Nephron (organoid): ENCODE data around the gene CDK11B.

Experiments
- H3K27ac Mint-ChIP-seq, 3 experiments: 2 replicates each; pipeline ENCODE4 v1.8.0; 2020; ENCODE audit warnings: mixed read lengths in 3 of 3, mild to moderate bottlenecking in 2 of 3, moderate library complexity in 1 of 3
- H3K27me3 Mint-ChIP-seq: 2 replicates; pipeline ENCODE4 v1.8.0; 2021; ENCODE audit warnings: low read depth, mild to moderate bottlenecking, moderate library complexity, mixed read lengths
- H3K36me3 Mint-ChIP-seq: 2 replicates; pipeline ENCODE4 v1.8.0; 2020; ENCODE audit warnings: low read depth, mixed read lengths
- H3K4me1 Mint-ChIP-seq: 2 replicates; pipeline ENCODE4 v1.8.0; 2020; ENCODE audit warnings: mixed read lengths
- H3K4me3 Mint-ChIP-seq, 3 experiments: 2 replicates each; pipeline ENCODE4 v1.8.0; 2020; ENCODE audit warnings: mild to moderate bottlenecking in 3 of 3, mixed read lengths in 3 of 3, moderate library complexity in 2 of 3
- H3K9me3 Mint-ChIP-seq: 2 replicates; pipeline ENCODE4 v1.8.0; 2020; ENCODE audit warnings: mixed read lengths
- TF ChIP-seq, protein P1 (sequence below), 3 experiments: fragments of 200-600 bp; sonication (generic); IDR thresholded peaks; one replicate each; pipeline ENCODE4 v1.5.0; 2021; ENCODE audit warnings: antibody characterized with exemption in 3 of 3; ENCODE audit not compliant: unreplicated experiment in 3 of 3

CDK11B gene

DNA sequence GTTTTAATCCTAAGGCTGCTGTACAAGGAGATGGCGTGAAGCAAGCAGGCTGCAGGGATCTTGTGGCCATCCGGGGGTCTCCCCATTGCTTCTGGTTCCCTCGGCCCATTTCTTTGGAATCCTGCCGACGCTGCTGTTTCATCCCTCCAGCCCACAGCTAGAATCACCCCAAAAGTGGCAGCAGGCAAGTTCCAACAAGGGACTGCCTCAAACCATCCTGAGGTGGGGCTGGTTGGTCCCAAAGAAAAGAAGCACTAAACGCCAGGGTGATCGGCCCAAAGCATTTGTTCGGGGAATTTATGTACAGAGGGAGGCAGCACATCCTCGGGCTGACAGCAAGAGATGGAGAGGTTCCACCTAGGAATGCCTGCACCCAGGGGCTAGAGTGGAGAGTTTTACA, 48.0 kb downstream of the CDK11B start:
- Mint-ChIP-seq H3K4me1 (peaks cover 32% of the 10 kb centered on the region), H3K27ac (peak overlapping the region in 2 of 3 experiments; percentile 80 to 82), H3K27me3 (no peaks in the 10 kb centered on the region), H3K36me3 (no peaks in the 10 kb centered on the region), H3K4me3 (peak overlapping the region; percentile 48 to 71 (median 67)), H3K9me3 (no peaks in the 10 kb centered on the region)
- TF ChIP-seq, protein P1, sequence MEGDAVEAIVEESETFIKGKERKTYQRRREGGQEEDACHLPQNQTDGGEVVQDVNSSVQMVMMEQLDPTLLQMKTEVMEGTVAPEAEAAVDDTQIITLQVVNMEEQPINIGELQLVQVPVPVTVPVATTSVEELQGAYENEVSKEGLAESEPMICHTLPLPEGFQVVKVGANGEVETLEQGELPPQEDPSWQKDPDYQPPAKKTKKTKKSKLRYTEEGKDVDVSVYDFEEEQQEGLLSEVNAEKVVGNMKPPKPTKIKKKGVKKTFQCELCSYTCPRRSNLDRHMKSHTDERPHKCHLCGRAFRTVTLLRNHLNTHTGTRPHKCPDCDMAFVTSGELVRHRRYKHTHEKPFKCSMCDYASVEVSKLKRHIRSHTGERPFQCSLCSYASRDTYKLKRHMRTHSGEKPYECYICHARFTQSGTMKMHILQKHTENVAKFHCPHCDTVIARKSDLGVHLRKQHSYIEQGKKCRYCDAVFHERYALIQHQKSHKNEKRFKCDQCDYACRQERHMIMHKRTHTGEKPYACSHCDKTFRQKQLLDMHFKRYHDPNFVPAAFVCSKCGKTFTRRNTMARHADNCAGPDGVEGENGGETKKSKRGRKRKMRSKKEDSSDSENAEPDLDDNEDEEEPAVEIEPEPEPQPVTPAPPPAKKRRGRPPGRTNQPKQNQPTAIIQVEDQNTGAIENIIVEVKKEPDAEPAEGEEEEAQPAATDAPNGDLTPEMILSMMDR (IDR thresholded peaks at IDR 0.05; ENCODE audit: unreplicated experiment in 3 of 3) = no peak

DNA sequence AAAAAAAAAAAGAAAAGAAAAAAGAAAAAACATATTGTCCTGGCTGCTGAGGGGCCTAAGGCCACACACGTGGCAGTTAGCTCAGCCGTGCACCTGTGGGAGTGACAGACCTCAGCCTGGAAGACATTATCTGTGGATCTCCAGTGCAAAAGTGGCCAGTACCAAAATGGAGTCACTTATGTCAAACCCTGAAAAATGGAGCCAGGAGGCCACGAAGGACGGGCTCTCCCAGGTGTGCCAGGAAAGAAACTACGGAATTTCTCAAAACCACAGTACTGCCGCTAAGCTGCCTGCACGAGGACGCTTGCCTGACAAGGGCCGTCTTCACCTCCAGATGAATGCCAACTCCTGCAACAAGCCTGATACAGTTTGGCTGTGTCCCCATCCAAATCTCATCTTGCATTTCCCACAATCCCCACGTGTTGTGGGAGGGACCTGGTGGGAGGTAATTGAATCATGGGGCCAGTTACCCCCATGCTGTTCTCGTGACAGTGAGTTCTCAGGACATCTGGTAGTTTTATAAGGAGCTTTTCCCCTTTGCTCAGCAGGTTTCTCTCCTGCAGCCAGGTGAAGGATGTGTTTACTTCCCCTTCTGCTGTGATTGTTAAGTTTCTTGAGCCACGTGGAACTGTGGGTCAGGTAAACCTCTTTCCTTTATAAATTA, 48.9 kb downstream of the CDK11B start:
- Mint-ChIP-seq H3K27me3 (no peaks in the 10 kb centered on the region), H3K36me3 (no peaks in the 10 kb centered on the region), H3K4me3 (no peak overlapping the region), H3K9me3 (no peaks in the 10 kb centered on the region), H3K27ac (no peak overlapping the region), H3K4me1 (peaks cover 32% of the 10 kb centered on the region)
- TF ChIP-seq, protein P1 (IDR thresholded peaks at IDR 0.05; ENCODE audit: unreplicated experiment in 3 of 3) = no peak

DNA sequence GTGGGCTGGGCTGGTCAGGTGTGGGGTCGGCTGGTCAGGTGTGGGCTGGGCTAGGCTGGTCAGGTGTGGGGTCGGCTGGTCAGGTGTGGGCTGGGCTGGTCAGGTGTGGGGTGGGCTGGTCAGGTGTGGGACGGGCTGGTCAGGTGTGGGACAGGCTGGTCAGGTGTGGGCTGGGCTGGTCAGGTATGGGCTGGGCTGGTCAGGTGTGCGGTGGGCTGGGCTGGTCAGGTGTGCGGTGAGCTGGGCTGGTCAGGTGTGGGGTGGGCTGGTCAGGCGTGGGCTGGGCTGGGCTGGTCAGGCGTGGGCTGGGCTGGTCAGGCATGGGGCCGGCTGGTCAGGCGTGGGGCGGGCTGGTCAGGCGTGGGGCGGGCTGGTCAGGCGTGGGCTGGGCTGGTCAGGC, 52.6 kb downstream of the CDK11B start:
- H3K4me3 Mint-ChIP-seq = no peak overlapping the region
- H3K9me3 Mint-ChIP-seq = no peaks in the 10 kb centered on the region
- TF ChIP-seq, protein P1 (IDR thresholded peaks at IDR 0.05; ENCODE audit: unreplicated experiment in 3 of 3) = no peak
- no peaks in the 10 kb centered on the region for H3K36me3 Mint-ChIP-seq
- peaks cover 11% of the 10 kb centered on the region for H3K4me1 Mint-ChIP-seq
- H3K27me3 Mint-ChIP-seq = peaks cover 24% of the 10 kb centered on the region
- no peak overlapping the region for H3K27ac Mint-ChIP-seq

DNA sequence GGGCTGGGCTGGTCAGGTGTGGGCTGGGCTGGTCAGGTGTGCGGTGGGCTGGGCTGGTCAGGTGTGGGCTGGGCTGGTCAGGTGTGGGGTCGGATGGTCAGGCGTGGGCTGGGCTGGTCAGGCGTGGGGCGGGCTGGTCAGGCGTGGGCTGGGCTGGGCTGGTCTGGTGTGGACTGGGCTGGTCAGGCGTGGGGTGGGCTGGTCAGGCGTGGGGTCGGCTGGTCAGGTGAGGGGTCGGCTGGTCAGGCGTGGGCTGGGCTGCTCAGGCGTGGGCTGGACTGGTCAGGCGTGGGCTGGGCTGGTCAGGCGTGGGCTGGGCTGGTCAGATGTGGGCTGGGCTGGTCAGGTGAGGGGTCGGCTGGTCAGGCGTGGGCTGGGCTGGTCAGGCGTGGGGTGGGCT, 53.1 kb downstream of the CDK11B start:
- Mint-ChIP-seq H3K4me1 (peaks cover 5% of the 10 kb centered on the region), H3K27ac (no peak overlapping the region), H3K36me3 (no peaks in the 10 kb centered on the region), H3K9me3 (no peaks in the 10 kb centered on the region), H3K27me3 (peaks cover 28% of the 10 kb centered on the region), H3K4me3 (no peak overlapping the region)
- TF ChIP-seq, protein P1 (IDR thresholded peaks at IDR 0.05; ENCODE audit: unreplicated experiment in 3 of 3) = no peak

DNA sequence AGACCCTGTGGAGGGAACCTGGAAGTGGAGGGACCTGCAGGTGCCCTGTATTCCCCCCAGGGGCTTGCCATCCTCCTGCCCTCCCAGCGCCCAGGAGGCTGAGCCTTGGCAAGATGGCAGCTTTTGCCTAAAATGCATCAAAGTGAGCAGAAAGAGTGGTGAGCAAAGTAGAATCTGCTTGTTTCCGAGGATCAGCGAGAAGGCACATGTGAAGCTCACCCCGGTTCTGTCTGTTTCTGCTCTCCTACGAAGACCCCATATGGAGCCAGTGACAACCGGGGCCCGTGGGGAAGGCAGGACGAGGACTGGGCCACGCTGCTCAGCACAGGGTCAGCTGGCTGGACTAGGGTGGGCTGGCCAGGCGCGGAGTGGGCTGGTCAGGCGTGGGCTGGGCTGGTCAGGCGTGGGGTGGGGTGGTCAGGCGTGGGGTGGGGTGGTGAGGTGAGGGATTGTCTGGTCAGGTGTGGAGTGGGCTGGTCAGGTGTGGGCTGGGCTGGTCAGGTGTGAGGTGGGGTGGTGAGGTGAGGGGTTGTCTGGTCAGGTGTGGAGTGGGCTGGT, 53.7 kb downstream of the CDK11B start:
- Mint-ChIP-seq H3K4me1 (no peaks in the 10 kb centered on the region), H3K27me3 (peaks cover 31% of the 10 kb centered on the region), H3K4me3 (no peak overlapping the region), H3K36me3 (no peaks in the 10 kb centered on the region), H3K9me3 (no peaks in the 10 kb centered on the region), H3K27ac (no peak overlapping the region)
- TF ChIP-seq, protein P1 (IDR thresholded peaks at IDR 0.05; ENCODE audit: unreplicated experiment in 3 of 3) = no peak
